HG02798 (cell line): ENCODE results near the gene MCEE.
"Not testable (repeated sequence)": the region's sequence is repeated elsewhere in the genome, so short reads cannot be mapped to it uniquely, and the experiment has no call there.

Source experiments
- ATAC-seq: cut with Tn5 transposase; IDR thresholded peaks from one replicate; pipeline ENCODE4 v1.9.1; 2021; ENCODE audit warnings: mild to moderate bottlenecking; ENCODE audit not compliant: unreplicated experiment, poor library complexity

The MCEE gene

GRCh38 chr2:71130152-71130904 lies at the start of gene MCEE, which contains the start of gene MPHOSPH10:
Gene MCEE (minus strand): TSS chr2:71130229. CDS start chr2:71130219, 10 bp downstream.
Gene MPHOSPH10 (plus strand): TSS chr2:71130634. CDS start chr2:71130666, 32 bp downstream.
- ATAC-seq, result peak; percentile 96

- ATAC-seq, result not testable (repeated sequence)
Measured at GRCh38 chr2:71178836-71179235, 48.8 kb upstream of the MCEE start.

- no peak for ATAC-seq
Measured at GRCh38 chr2:71174207-71174606, 44.2 kb upstream of the MCEE start.

- no peak for ATAC-seq
Measured at GRCh38 chr2:71173096-71173495, 43.1 kb upstream of the MCEE start.

GRCh38 chr2:71166812-71167211 lies 36.8 kb upstream of the MCEE start:
- ATAC-seq, result no peak

- peak; percentile 66 for ATAC-seq
Measured at GRCh38 chr2:71157124-71157793, 27.2 kb upstream of the MCEE start.

- no peak for ATAC-seq
Measured at GRCh38 chr2:71156573-71156972, 26.5 kb upstream of the MCEE start.

GRCh38 chr2:71155846-71156245 lies 25.8 kb upstream of the MCEE start:
- ATAC-seq, result no peak

- peak; percentile 78 for ATAC-seq
Measured at GRCh38 chr2:71154798-71155197, 24.8 kb upstream of the MCEE start.

GRCh38 chr2:71154279-71154678 lies 24.2 kb upstream of the MCEE start:
- no peak for ATAC-seq

- ATAC-seq, result no peak
Measured at GRCh38 chr2:71153585-71154224, 23.7 kb upstream of the MCEE start.

GRCh38 chr2:71151620-71152019 lies 21.6 kb upstream of the MCEE start:
- no peak for ATAC-seq

GRCh38 chr2:71150082-71150816 lies 20.2 kb upstream of the MCEE start:
- no peak for ATAC-seq

GRCh38 chr2:71148506-71149063 lies 18.6 kb upstream of the MCEE start:
- ATAC-seq, result no peak

GRCh38 chr2:71143782-71144181 lies 13.8 kb upstream of the MCEE start:
- ATAC-seq, result no peak

GRCh38 chr2:71136174-71136573 lies 6.1 kb upstream of the MCEE start:
- ATAC-seq, result no peak

GRCh38 chr2:71133603-71134002 lies 3.6 kb upstream of the MCEE start:
- ATAC-seq, result no peak

GRCh38 chr2:71131387-71132166 lies 1.5 kb upstream of the MCEE start:
- not testable (repeated sequence) for ATAC-seq

GRCh38 chr2:71130905-71131244 lies 846 bp upstream of the MCEE start:
- no peak for ATAC-seq

GRCh38 chr2:71129902-71130151 lies 202 bp downstream of the MCEE start:
- ATAC-seq, result peak; percentile 50
